Measurements from ENCODE around the gene PDHB. TPM values are rescaled to one million over a fixed set of nuclear protein-coding genes. Genes with fewer than 3 reads are reported as not detected.

PDHB gene
- 72.1 and 76.9 TPM in 2 replicates for total RNA-seq (ENCODE audit: low replicate concordance)
- long read RNA-seq, transcript PDHB-202 (9 exons, 1,478 nt): minor isoform, 9 of 538 reads
- long read RNA-seq, transcript PDHB-203 (9 exons, 1,535 nt): minor isoform, 12 of 538 reads
- long read RNA-seq, transcript PDHB-201 (10 exons, 1,527 nt): major isoform, 496 of 538 reads
- long read RNA-seq, partial matches to known transcripts: 7 of 538 reads
- long read RNA-seq, other reads (novel, unspliced or antisense): 13 of 538 reads

GRCh38 chr3:58433400-58434167, at the start of gene PDHB:
PDHB (minus strand) TSS chr3:58433832; CDS start chr3:58433809, 23 bp downstream.
- peak within 1 kb of the TSS; percentile 81 for H3K27ac Mint-ChIP-seq
- H3K9me3 Mint-ChIP-seq: no peaks in the 10 kb centered on the region
- peak within 1 kb of the TSS; percentile 93 for H3K4me3 Mint-ChIP-seq
- peak; percentile 92 for DNase-seq (ENCODE audit: extremely low spot score, unreplicated experiment)
- no peaks in the 10 kb centered on the region for H3K27me3 Mint-ChIP-seq
- TF ChIP-seq CTCF (conservative IDR thresholded peaks at IDR 0.05): peak; percentile 15
- H3K36me3 Mint-ChIP-seq: peaks cover 11% of the 10 kb centered on the region
- peaks cover 35% of the 10 kb centered on the region for H3K4me1 Mint-ChIP-seq (ENCODE audit: unreplicated experiment)

- no peaks in the 10 kb centered on the region for H3K36me3 Mint-ChIP-seq
- TF ChIP-seq CTCF (conservative IDR thresholded peaks at IDR 0.05): no peak
- H3K4me3 Mint-ChIP-seq: no peak overlapping the region
- peaks cover 9% of the 10 kb centered on the region for H3K27me3 Mint-ChIP-seq
- H3K27ac Mint-ChIP-seq: no peak overlapping the region
- peaks cover 28% of the 10 kb centered on the region for H3K4me1 Mint-ChIP-seq (ENCODE audit: unreplicated experiment)
- peaks cover 7% of the 10 kb centered on the region for H3K9me3 Mint-ChIP-seq
- no peak for DNase-seq (ENCODE audit: extremely low spot score, unreplicated experiment)
Observed at GRCh38 chr3:58482917-58483636, 49.4 kb upstream of the PDHB start.

GRCh38 chr3:58480309-58480708, 46.7 kb upstream of the PDHB start:
- Mint-ChIP-seq H3K4me3 (no peak overlapping the region), H3K36me3 (no peaks in the 10 kb centered on the region), H3K4me1 (ENCODE audit: unreplicated experiment) (peaks cover 15% of the 10 kb centered on the region), H3K27ac (no peak overlapping the region), H3K9me3 (no peaks in the 10 kb centered on the region), H3K27me3 (peaks cover 3% of the 10 kb centered on the region)
- no peak for DNase-seq (ENCODE audit: extremely low spot score, unreplicated experiment)
- TF ChIP-seq CTCF (conservative IDR thresholded peaks at IDR 0.05): no peak

GRCh38 chr3:58478781-58479180, 45.1 kb upstream of the PDHB start:
- no peaks in the 10 kb centered on the region for H3K9me3 Mint-ChIP-seq
- H3K36me3 Mint-ChIP-seq: no peaks in the 10 kb centered on the region
- peaks cover 24% of the 10 kb centered on the region for H3K4me1 Mint-ChIP-seq (ENCODE audit: unreplicated experiment)
- no peak overlapping the region for H3K27ac Mint-ChIP-seq
- TF ChIP-seq CTCF (conservative IDR thresholded peaks at IDR 0.05): no peak
- DNase-seq (ENCODE audit: extremely low spot score, unreplicated experiment): no peak
- no peak overlapping the region for H3K4me3 Mint-ChIP-seq
- H3K27me3 Mint-ChIP-seq: peaks cover under 1% of the 10 kb centered on the region

GRCh38 chr3:58474967-58475578, 41.4 kb upstream of the PDHB start:
- no peaks in the 10 kb centered on the region for H3K27me3 Mint-ChIP-seq
- no peak overlapping the region for H3K4me3 Mint-ChIP-seq
- DNase-seq (ENCODE audit: extremely low spot score, unreplicated experiment): no peak
- no peaks in the 10 kb centered on the region for H3K36me3 Mint-ChIP-seq
- peaks cover 43% of the 10 kb centered on the region for H3K4me1 Mint-ChIP-seq (ENCODE audit: unreplicated experiment)
- no peaks in the 10 kb centered on the region for H3K9me3 Mint-ChIP-seq
- no peak overlapping the region for H3K27ac Mint-ChIP-seq
- TF ChIP-seq CTCF (conservative IDR thresholded peaks at IDR 0.05): no peak
